Body of pancreas (tissue), 4 donors: Measurements from ENCODE around the gene KLHL7. TPM values are rescaled to one million over a fixed set of nuclear protein-coding genes. Genes with fewer than 3 reads are reported as not detected.

Experiments
- ATAC-seq: fragments of 150-250 bp; one replicate; pipeline ENCODE4 v1.9.1; 2016
- DNase-seq, 4 donors: peaks; one replicate each; pipeline ENCODE4 v3.0.0-alpha.2; 2019
- H3K27ac ChIP-seq, 4 donors: fragments of 200-600 bp; sonication (generic); 1 replicate in 3 of 4; 2 replicates in 1 of 4; pipeline versions ENCODE4 v1.5.1 to v1.6.1; 2016 to 2019; ENCODE audit warnings: mild to moderate bottlenecking in 1 of 4, mixed read lengths in 1 of 4, moderate library complexity in 1 of 4
- H3K27me3 ChIP-seq, 2 donors: fragments of 200-600 bp; sonication (generic); one replicate each; pipeline ENCODE4 v1.6.0; 2016; ENCODE audit warnings: mild to moderate bottlenecking in 1 of 2
- H3K36me3 ChIP-seq, 2 donors: fragments of 200-600 bp; sonication (generic); replicated peaks in 1 of 2; 2 replicates each; pipeline ENCODE4 v1.5.1; 2016; ENCODE audit warnings: low read depth in 2 of 2; ENCODE audit not compliant: insufficient read depth in 1 of 2
- H3K4me1 ChIP-seq: fragments of 200-600 bp; sonication (generic); one replicate; pipeline ENCODE4 v1.6.0; 2016
- H3K4me3 ChIP-seq, 2 donors: fragments of 200-600 bp; sonication (generic); 1 replicate in 1 of 2; 2 replicates in 1 of 2; pipeline ENCODE4 v1.5.1; 2016 to 2019
- H3K9me3 ChIP-seq, 3 donors: fragments of 200-600 bp; sonication (generic); 1 replicate in 2 of 3; 2 replicates in 1 of 3; pipeline ENCODE4 v1.5.1; 2016
- CTCF ChIP-seq, 7 experiments: fragments of 450-650 bp in 4 of 7; fragments of 200-600 bp in 3 of 7; sonication (generic) in 3 of 7; IDR thresholded peaks; one replicate each; pipeline ENCODE4 v1.5.1; 2016 to 2019; ENCODE audit warnings: antibody characterized with exemption in 7 of 7
- POLR2A ChIP-seq, 3 donors: fragments of 450-650 bp; IDR thresholded peaks; one replicate each; pipeline ENCODE4 v1.6.1; 2016; ENCODE audit warnings: antibody characterized with exemption in 3 of 3, mild to moderate bottlenecking in 2 of 3
- WGBS, 2 donors: methylation state at CpG; one replicate each; pipeline ENCODE4 v1.1.5; 2017; 5-methylcytosine and 5-hydroxymethylcytosine counted together
- intact Hi-C: fragments of 100-400 bp; cut with DNase I; formaldehyde crosslinking; loops from one replicate; pipeline ENCODE4 v1.15.1; 2023
- total RNA-seq, 2 donors: library from RNA; depleted of rRNA; stranded (reverse); fragments of >200 nt; gene quantifications; one replicate each; pipeline ENCODE4 v1.1.0, GENCODE V29; 2016

The KLHL7 gene
- total RNA-seq, 2 donors from 2014 or later, result 18.2 to 65.3 TPM

GRCh38 chr7:23214423-23214822 lies 108.8 kb downstream of the KLHL7 start:
- no peaks in the 10 kb centered on the region for H3K36me3 ChIP-seq
- no peak overlapping the region for H3K4me3 ChIP-seq
- no peak for DNase-seq
- ATAC-seq, result no peak
- intact Hi-C loops, result no loop called here
- peaks cover 5% of the 10 kb centered on the region for H3K4me1 ChIP-seq
- H3K27ac ChIP-seq, result no peak overlapping the region
- H3K9me3 ChIP-seq, result no peaks in the 10 kb centered on the region
- WGBS, 2 donors, result 86 to 89% methylated on average over 5 of the region's 5 CpGs
- TF ChIP-seq CTCF (IDR thresholded peaks at IDR 0.05) (no peak), POLR2A (IDR thresholded peaks at IDR 0.05) (no peak)
- H3K27me3 ChIP-seq, result no peaks in the 10 kb centered on the region

GRCh38 chr7:23214938-23215337 lies 109.4 kb downstream of the KLHL7 start:
- Histone ChIP-seq H3K9me3 (no peaks in the 10 kb centered on the region), H3K36me3 (no peaks in the 10 kb centered on the region), H3K27me3 (no peaks in the 10 kb centered on the region), H3K4me1 (peaks cover 5% of the 10 kb centered on the region), H3K27ac (no peak overlapping the region), H3K4me3 (no peak overlapping the region)
- no peak for ATAC-seq
- WGBS, 2 donors, result 91 to 94% methylated on average over 5 to 6 of the region's 6 CpGs
- intact Hi-C loops, result no loop called here
- DNase-seq, result no peak
- TF ChIP-seq CTCF (IDR thresholded peaks at IDR 0.05) (no peak), POLR2A (IDR thresholded peaks at IDR 0.05) (no peak)

GRCh38 chr7:23216021-23216420 lies 110.4 kb downstream of the KLHL7 start:
- no peaks in the 10 kb centered on the region for H3K9me3 ChIP-seq
- H3K36me3 ChIP-seq, result no peaks in the 10 kb centered on the region
- TF ChIP-seq CTCF (IDR thresholded peaks at IDR 0.05) (no peak), POLR2A (IDR thresholded peaks at IDR 0.05) (no peak)
- ATAC-seq, result no peak
- H3K4me3 ChIP-seq, result no peak overlapping the region
- WGBS, 2 donors, result 43 to 50% methylated on average over 2 of the region's 2 CpGs
- no peaks in the 10 kb centered on the region for H3K27me3 ChIP-seq
- H3K4me1 ChIP-seq, result peaks cover 5% of the 10 kb centered on the region
- DNase-seq, result peak in 2 of 4 donors; percentile 19 to 70
- intact Hi-C loops, result no loop called here
- no peak overlapping the region for H3K27ac ChIP-seq

- Histone ChIP-seq H3K4me3 (no peak overlapping the region), H3K9me3 (no peaks in the 10 kb centered on the region), H3K27me3 (no peaks in the 10 kb centered on the region), H3K27ac (no peak overlapping the region), H3K36me3 (no peaks in the 10 kb centered on the region), H3K4me1 (no peaks in the 10 kb centered on the region)
- no peak for DNase-seq
- intact Hi-C loops, result no loop called here
- 34 to 50% methylated on average over 1 to 3 of the region's 3 CpGs for WGBS, 2 donors
- ATAC-seq, result no peak
- no peak for TF ChIP-seq POLR2A (IDR thresholded peaks at IDR 0.05)
- TF ChIP-seq CTCF (IDR thresholded peaks at IDR 0.05), result no peak
Measured at GRCh38 chr7:23218196-23218595, 112.6 kb downstream of the KLHL7 start.

GRCh38 chr7:23220690-23221305 lies 115.2 kb downstream of the KLHL7 start:
- Histone ChIP-seq H3K36me3 (no peaks in the 10 kb centered on the region), H3K27me3 (no peaks in the 10 kb centered on the region), H3K4me1 (no peaks in the 10 kb centered on the region), H3K27ac (no peak overlapping the region), H3K4me3 (no peak overlapping the region), H3K9me3 (no peaks in the 10 kb centered on the region)
- WGBS, 2 donors, result 54 to 69% methylated on average over 6 to 10 of the region's 10 CpGs
- TF ChIP-seq POLR2A (IDR thresholded peaks at IDR 0.05) (no peak), CTCF (IDR thresholded peaks at IDR 0.05) (no peak)
- intact Hi-C loops, result no loop called here
- no peak for ATAC-seq
- no peak for DNase-seq
